NT2/D1 (cell line): ENCODE results near the gene KIF1A.

Source experiments
- DNase-seq: peaks from one replicate; pipeline ENCODE4 v3.0.0-alpha.2; 2011; ENCODE audit warnings: low read depth, low spot score
- H3K27me3 ChIP-seq: 2 replicates; pipeline ENCODE4 v1.6.0; 2011; ENCODE audit warnings: mild to moderate bottlenecking; ENCODE audit not compliant: insufficient read length, insufficient read depth
- H3K36me3 ChIP-seq: 2 replicates; pipeline ENCODE4 v1.6.1; 2011; ENCODE audit warnings: mild to moderate bottlenecking, low read length, mixed read lengths; ENCODE audit not compliant: insufficient read depth, insufficient read length
- H3K4me1 ChIP-seq: 2 replicates; pipeline ENCODE4 v1.5.1; 2011; ENCODE audit not compliant: insufficient read depth, insufficient read length
- H3K4me3 ChIP-seq: 2 replicates; pipeline ENCODE4 v1.5.1; 2011; ENCODE audit warnings: low read depth; ENCODE audit not compliant: insufficient read length
- H3K9ac ChIP-seq: 2 replicates; pipeline ENCODE4 v1.6.0; 2011; ENCODE audit warnings: low read depth; ENCODE audit not compliant: insufficient read length
- H3K9me3 ChIP-seq: 2 replicates; pipeline ENCODE4 v1.5.1; 2011; ENCODE audit warnings: mild to moderate bottlenecking, low read length; ENCODE audit not compliant: insufficient read depth
- SUZ12 ChIP-seq: IDR thresholded peaks from 2 replicates; pipeline ENCODE4 v1.6.1; 2011; ENCODE audit not compliant: insufficient read length, insufficient read depth; ENCODE audit errors: extremely low read depth
- YY1 ChIP-seq: IDR thresholded peaks from 2 replicates; pipeline ENCODE4 v1.6.1; 2011; ENCODE audit not compliant: insufficient read length, insufficient read depth
- ZNF274 ChIP-seq: IDR thresholded peaks from 2 replicates; pipeline ENCODE4 v1.6.1; 2011; ENCODE audit warnings: mild to moderate bottlenecking, low read depth, low read length

The KIF1A gene

DNA sequence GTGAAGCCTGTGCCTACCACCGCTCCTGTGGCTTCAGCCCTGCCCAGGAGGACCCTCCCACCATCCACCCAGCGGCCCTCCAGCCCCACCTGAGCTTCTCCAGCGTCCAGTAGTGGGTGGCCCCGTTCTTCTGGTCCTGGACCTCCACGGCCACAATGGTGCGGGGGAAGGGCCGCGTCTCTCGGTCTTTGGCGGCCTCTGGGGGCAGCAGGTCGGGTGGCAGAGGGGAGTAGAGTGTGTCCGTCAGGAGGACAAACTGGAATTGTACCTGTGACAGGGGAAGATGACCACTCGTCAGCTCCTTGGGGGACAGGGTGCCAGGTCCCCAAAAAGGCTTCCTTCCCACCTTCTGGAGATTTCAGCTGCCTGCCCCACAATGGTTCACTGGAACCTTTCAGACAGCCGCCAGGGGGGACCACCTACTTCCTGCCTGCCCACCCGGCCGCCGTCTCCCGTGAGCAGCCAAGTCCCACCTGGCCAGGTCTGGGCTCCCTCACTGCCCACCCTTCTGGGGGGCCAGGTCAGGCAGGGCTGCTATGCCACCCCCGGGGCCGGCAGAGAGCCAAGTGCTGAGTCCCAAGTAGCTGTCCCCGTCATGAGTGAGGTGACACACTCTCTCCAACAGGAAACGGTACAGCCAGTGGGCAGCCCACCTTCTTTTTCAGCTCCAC is 59.3 kb downstream of the KIF1A start:
- no peak overlapping the region for H3K9ac ChIP-seq
- no peak overlapping the region for H3K4me3 ChIP-seq
- H3K9me3 ChIP-seq: no peaks in the 10 kb centered on the region
- H3K4me1 ChIP-seq: peaks cover 20% of the 10 kb centered on the region
- H3K36me3 ChIP-seq: peaks cover 16% of the 10 kb centered on the region
- no peaks in the 10 kb centered on the region for H3K27me3 ChIP-seq
- no peak for TF ChIP-seq YY1
- TF ChIP-seq ZNF274: no peak
- no peak for TF ChIP-seq SUZ12
- DNase-seq: no peak

DNA sequence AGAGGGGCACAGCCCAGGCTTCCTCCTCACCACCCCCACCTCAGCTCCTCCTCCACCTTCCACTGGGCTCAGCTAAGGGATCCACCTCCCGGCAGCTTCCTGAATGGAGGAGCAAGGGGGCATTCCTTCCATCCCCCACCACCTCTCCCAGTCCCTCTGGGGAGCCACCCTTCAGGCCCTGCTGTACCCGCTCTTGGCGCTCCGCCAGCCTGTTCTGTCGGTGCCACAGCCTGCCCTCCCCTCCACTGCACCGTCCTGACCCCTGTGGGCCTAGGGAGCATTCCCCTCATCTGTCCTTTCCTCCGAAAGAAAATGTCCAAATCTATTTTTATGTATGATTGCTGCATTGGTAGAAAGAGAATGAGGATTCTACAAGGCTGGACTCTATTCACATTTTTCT is 59.9 kb downstream of the KIF1A start:
- Histone ChIP-seq H3K27me3 (no peaks in the 10 kb centered on the region), H3K36me3 (peaks cover 16% of the 10 kb centered on the region), H3K4me1 (peaks cover 20% of the 10 kb centered on the region), H3K9ac (peak overlapping the region; percentile 47), H3K4me3 (no peak overlapping the region), H3K9me3 (no peaks in the 10 kb centered on the region)
- DNase-seq: no peak
- TF ChIP-seq ZNF274: no peak

DNA sequence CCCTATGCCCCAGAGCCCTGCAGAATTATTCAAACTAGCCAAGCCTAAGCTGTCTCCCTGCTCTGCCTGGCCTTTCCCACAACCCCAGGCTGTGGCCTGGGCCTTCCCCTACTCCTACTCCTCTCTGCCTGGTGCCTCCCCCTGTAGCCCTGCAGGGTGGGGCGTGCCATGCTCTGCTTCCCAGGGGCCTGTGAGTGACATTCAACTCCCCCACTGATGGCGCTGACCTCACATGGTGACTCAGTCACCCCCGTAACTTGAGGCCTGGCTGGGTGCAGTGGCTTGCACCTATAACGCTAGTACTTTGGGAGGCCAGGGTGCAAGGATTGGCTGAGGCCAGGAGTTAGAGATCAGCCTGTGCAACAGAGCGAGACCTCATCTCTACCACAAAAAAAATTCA is 60.6 kb downstream of the KIF1A start:
- Histone ChIP-seq H3K4me1 (peaks cover 20% of the 10 kb centered on the region), H3K27me3 (no peaks in the 10 kb centered on the region), H3K4me3 (no peak overlapping the region), H3K9ac (peak overlapping the region; percentile 47), H3K36me3 (peaks cover 16% of the 10 kb centered on the region), H3K9me3 (no peaks in the 10 kb centered on the region)
- TF ChIP-seq YY1 (no peak), ZNF274 (no peak), SUZ12 (no peak)
- DNase-seq: no peak

DNA sequence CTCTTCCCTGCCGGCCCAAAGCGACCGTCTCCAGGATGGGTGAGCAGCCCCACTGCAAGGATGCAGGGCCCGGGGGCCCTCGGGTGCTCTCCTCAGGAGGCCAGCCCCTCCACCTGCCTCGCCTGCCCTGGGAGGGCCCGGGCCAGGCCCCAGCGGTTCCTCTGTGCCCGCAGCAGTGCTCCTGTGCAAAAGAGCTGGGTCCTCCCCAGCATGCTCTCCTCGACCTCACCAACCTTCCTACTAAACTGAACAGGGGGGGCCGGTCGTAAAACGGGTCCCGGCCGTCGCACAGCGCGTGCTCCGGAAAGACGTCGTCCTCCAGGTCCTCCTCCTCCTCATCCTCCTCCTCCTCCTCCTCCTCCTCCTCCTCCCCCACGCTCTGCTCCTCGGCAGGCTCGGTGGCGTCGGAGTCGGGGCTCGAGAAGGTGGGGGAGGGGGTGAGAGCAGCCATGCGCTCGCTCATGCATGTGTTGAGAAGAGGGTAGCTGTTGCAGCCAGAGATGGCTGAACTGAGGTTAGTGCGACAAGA is 62.9 kb downstream of the KIF1A start:
- peaks cover 13% of the 10 kb centered on the region for H3K36me3 ChIP-seq
- H3K4me1 ChIP-seq: peaks cover 18% of the 10 kb centered on the region
- no peak overlapping the region for H3K4me3 ChIP-seq
- no peaks in the 10 kb centered on the region for H3K27me3 ChIP-seq
- TF ChIP-seq YY1 (no peak), ZNF274 (no peak), SUZ12 (no peak)
- no peaks in the 10 kb centered on the region for H3K9me3 ChIP-seq
- H3K9ac ChIP-seq: no peak overlapping the region
- no peak for DNase-seq

DNA sequence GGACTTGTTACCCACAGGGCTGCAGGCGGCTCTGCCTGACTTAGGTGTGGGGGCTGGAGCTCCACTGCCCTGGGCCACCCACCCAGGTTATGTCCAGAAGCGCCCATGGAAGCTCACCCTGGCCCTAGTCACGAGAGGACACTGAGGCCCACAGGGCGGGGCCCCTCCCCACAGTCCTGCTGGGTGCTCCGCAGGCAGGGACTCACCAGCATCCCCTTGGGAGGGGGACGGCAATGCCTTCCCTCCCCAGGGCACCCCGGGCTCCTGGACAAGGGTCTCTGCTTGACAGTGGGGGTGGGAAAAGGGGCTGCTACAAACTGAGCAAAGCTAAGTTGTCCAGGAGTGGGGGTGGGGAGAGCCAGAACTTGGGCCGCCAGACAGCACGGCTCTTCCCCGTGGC is 67.8 kb downstream of the KIF1A start:
- Histone ChIP-seq H3K4me3 (no peak overlapping the region), H3K27me3 (no peaks in the 10 kb centered on the region), H3K4me1 (peaks cover 14% of the 10 kb centered on the region), H3K36me3 (peaks cover 5% of the 10 kb centered on the region), H3K9me3 (no peaks in the 10 kb centered on the region), H3K9ac (no peak overlapping the region)
- TF ChIP-seq ZNF274: no peak
- no peak for TF ChIP-seq YY1
- TF ChIP-seq SUZ12: no peak
- no peak for DNase-seq

DNA sequence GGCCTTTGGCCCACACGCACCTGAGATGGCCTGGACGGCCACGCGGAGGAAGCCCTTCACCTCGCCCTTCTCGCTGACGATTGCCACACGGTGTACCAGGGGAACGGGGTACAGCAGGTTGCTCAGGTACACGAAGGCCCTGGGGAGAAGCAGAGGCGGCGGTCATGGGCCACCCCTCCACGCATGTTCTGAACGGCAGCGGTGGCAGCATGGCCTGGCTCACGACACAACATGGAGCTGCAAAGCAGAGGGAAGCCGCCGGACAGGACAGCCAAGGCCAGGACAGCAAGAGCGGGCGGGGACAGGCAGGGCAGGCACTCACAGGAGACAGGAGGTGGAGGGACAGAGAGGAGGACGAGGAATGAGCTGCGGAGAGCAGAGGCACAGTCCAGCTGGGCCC is 69.6 kb downstream of the KIF1A start:
- TF ChIP-seq ZNF274: no peak
- no peak for TF ChIP-seq YY1
- no peak for TF ChIP-seq SUZ12
- Histone ChIP-seq H3K27me3 (no peaks in the 10 kb centered on the region), H3K36me3 (peaks cover 6% of the 10 kb centered on the region)

DNA sequence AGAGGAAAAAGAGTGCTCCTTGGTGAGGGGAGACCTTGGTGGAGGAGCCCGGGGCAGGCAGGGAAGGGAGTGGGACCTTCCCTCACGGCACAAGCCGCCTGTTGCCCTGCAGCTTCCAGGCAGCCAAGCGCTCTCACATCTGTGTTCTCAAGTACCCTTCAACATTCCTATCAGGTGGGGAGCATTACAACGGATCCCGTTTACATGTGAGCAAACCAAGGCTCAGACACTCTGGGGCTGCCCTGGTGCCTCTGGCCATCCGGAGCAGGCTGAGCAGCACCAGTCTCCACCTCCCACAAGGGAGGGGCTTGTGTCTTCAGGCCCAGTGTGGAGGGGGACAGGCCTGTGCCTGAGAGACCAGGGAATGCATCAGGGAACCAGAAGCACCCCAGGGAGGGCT is 70.5 kb downstream of the KIF1A start:
- peaks cover 9% of the 10 kb centered on the region for H3K36me3 ChIP-seq
- DNase-seq: no peak

More for the DNA sequence above, 69.6 kb downstream of the KIF1A start:
- no peak overlapping the region for H3K4me3 ChIP-seq
- DNase-seq: no peak
- H3K9ac ChIP-seq: peak overlapping the region; percentile 42
- peaks cover 14% of the 10 kb centered on the region for H3K4me1 ChIP-seq
- no peaks in the 10 kb centered on the region for H3K9me3 ChIP-seq

More for the DNA sequence above, 70.5 kb downstream of the KIF1A start:
- no peak overlapping the region for H3K4me3 ChIP-seq
- H3K27me3 ChIP-seq: no peaks in the 10 kb centered on the region
- peak overlapping the region; percentile 46 for H3K9ac ChIP-seq
- no peaks in the 10 kb centered on the region for H3K9me3 ChIP-seq
- H3K4me1 ChIP-seq: peaks cover 14% of the 10 kb centered on the region
- TF ChIP-seq ZNF274: no peak
